Measurements from ENCODE around the gene NUDT16. TPM values are rescaled to one million over a fixed set of nuclear protein-coding genes. Genes with fewer than 3 reads are reported as not detected.

The NUDT16 gene
- total and polyA plus RNA-seq, 2 of the 8 experiments (the other 6 are each of a cell fraction or from before 2014, with no cell fraction given): 8.5 to 19.1 TPM

DNA sequence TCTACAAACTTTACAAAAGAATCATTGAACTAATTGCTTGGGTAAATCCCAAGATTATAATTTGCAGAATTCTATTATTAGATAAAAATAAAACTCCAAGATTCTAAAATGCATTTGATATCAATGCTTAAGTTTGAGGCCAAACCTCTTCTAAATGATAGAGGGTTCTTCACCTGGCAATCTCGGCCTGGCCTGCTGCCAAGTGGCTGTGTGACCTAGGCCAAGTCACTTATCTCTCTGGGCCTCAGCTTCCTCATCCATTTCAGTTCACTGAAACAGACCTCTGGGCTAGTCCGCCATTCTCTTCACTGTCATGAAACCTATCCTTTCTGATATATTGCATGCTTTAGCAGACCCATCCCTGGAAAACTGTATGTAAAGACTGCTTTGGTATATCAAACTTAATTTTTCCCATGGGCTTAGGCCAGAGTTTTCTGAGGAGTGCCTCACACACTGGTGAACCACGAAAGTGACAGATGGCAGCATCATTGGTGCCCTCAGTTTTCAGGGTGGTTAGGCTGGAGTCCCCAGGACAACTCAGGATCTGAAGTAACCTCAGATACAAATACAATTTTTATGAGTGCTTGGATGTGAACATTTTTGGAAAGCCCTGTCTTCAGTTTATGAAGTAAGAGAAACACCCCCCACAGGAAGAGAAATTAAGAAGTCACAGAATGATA lies 21.8 kb downstream of the NUDT16 start:
- Histone ChIP-seq H4K20me1 (replicated peaks in 1 of 2; ENCODE audit: control insufficient read depth in 1 of 2, insufficient read depth in 2 of 2, low read length in 2 of 2) (no peaks in the 10 kb centered on the region), H3K36me3 (ENCODE audit: control insufficient read depth in 2 of 4, insufficient read depth in 4 of 4, low read length in 3 of 4) (no peaks in the 10 kb centered on the region), H3K4me2 (ENCODE audit: insufficient read depth in 1 of 2, low read depth in 2 of 2, low read length in 2 of 2) (no peak overlapping the region), H3K27me3 (replicated peaks in 1 of 4; ENCODE audit: control insufficient read depth in 3 of 4, extremely low read depth in 1 of 4, insufficient read depth in 3 of 4, low read length in 3 of 4) (no peaks in the 10 kb centered on the region), H3K4ac (replicated peaks; ENCODE audit: insufficient read length, low read depth, low read length) (no peak overlapping the region), H2BK15ac (ENCODE audit: low read length) (no peak overlapping the region), H3K56ac (replicated peaks; ENCODE audit: insufficient read length, low read depth, low read length) (no peak overlapping the region), H3K18ac (ENCODE audit: extremely low read depth, low read length) (no peak overlapping the region), H2BK12ac (ENCODE audit: low read depth, low read length) (no peak overlapping the region), H3K4me1 (replicated peaks in 1 of 4; ENCODE audit: control insufficient read depth in 3 of 4, insufficient read depth in 4 of 4, low read length in 3 of 4) (no peaks in the 10 kb centered on the region), H4K8ac (ENCODE audit: extremely low read depth, insufficient read depth, low read length) (no peak overlapping the region), H3K79me2 (ENCODE audit: control insufficient read depth in 1 of 2, insufficient read depth in 2 of 2, low read length in 2 of 2) (no peaks in the 10 kb centered on the region), H2AFZ (ENCODE audit: low read length) (no peak overlapping the region), H3K23ac (ENCODE audit: insufficient read length) (no peak overlapping the region), H3K4me3 (ENCODE audit: extremely low read depth in 1 of 4, insufficient read depth in 2 of 4, low read depth in 3 of 4, low read length in 4 of 4) (no peak overlapping the region), H3K14ac (ENCODE audit: insufficient read length) (no peak overlapping the region), H2AK5ac (ENCODE audit: low read depth, low read length) (no peak overlapping the region), H3K27ac (ENCODE audit: low read depth, low read length) (no peak overlapping the region), H3K79me1 (ENCODE audit: low read depth, low read length) (no peaks in the 10 kb centered on the region), H3K23me2 (ENCODE audit: low read depth, low read length) (no peaks in the 10 kb centered on the region), H2BK5ac (ENCODE audit: low read depth, low read length) (no peak overlapping the region), H4K5ac (ENCODE audit: insufficient read length, low read depth, low read length) (no peak overlapping the region), H3K9me3 (ENCODE audit: insufficient read depth in 2 of 2, low read depth in 1 of 2, low read length in 1 of 2) (peaks cover 0 to 4% of the 10 kb centered on the region in 2 experiments; a peak in 2 of 4 replicates), H4K91ac (replicated peaks; ENCODE audit: insufficient read length, low read length) (no peak overlapping the region), H2BK120ac (replicated peaks; ENCODE audit: low read depth, low read length) (no peak overlapping the region), H2BK20ac (ENCODE audit: low read length) (no peak overlapping the region), H3K9ac (replicated peaks in 1 of 4; ENCODE audit: extremely low read depth in 1 of 4, low read depth in 3 of 4, low read length in 3 of 4) (no peak overlapping the region)
- TF ChIP-seq POU5F1 (IDR thresholded peaks at IDR 0.05; ENCODE audit: low read depth, low read length) (no peak), RXRA (IDR thresholded peaks at IDR 0.05; ENCODE audit: insufficient read depth, low read depth, low read length) (no peak), MAFK (IDR thresholded peaks at IDR 0.05; ENCODE audit: low read depth, low read length) (no peak), KDM5A (IDR thresholded peaks at IDR 0.05; ENCODE audit: low read length) (no peak), HDAC6 (IDR thresholded peaks at IDR 0.05; ENCODE audit: low read depth, low read length) (no peak), TAF7 (optimal IDR thresholded peaks at IDR 0.05; ENCODE audit: borderline replicate concordance, low read depth, low read length) (no peak), E2F6 (IDR thresholded peaks at IDR 0.05) (no peak), CEBPB (IDR thresholded peaks at IDR 0.05; ENCODE audit: low read depth, low read length) (no peak), SRF (IDR thresholded peaks at IDR 0.05; ENCODE audit: low read depth, low read length) (no peak), RFX5 (IDR thresholded peaks at IDR 0.05; ENCODE audit: borderline replicate concordance, low read depth, low read length) (no peak), KDM4A (IDR thresholded peaks at IDR 0.05; ENCODE audit: low read depth, low read length, severe bottlenecking) (no peak)
- TF ChIP-seq, protein P1, sequence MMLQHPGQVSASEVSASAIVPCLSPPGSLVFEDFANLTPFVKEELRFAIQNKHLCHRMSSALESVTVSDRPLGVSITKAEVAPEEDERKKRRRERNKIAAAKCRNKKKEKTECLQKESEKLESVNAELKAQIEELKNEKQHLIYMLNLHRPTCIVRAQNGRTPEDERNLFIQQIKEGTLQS (IDR thresholded peaks at IDR 0.05; ENCODE audit: insufficient read depth, low read depth, low read length): no peak
- POLR2A ChIA-PET (ENCODE audit: partially characterized antibody): no interaction called here
- 91% methylated on average over 3 of the region's 3 CpGs; no CpG with 5 or more reads in 1 of the 2 experiments for WGBS, 2 experiments (ENCODE audit: extremely low coverage in 1 of 2, insufficient coverage in 1 of 2, insufficient read length in 1 of 2, insufficient replicate concordance in 2 of 2, low coverage in 1 of 2, low lambda C conversion rate in 2 of 2, missing lambda C conversion rate in 1 of 2)
- FAIRE-seq (no peak), DNase-seq (ENCODE audit: low read depth in 1 of 2, low spot score in 2 of 2) (no peak)
- CTCF ChIA-PET (ENCODE audit: partially characterized antibody): no interaction called here
